ENCODE data around the gene ZNF516.

DNA sequence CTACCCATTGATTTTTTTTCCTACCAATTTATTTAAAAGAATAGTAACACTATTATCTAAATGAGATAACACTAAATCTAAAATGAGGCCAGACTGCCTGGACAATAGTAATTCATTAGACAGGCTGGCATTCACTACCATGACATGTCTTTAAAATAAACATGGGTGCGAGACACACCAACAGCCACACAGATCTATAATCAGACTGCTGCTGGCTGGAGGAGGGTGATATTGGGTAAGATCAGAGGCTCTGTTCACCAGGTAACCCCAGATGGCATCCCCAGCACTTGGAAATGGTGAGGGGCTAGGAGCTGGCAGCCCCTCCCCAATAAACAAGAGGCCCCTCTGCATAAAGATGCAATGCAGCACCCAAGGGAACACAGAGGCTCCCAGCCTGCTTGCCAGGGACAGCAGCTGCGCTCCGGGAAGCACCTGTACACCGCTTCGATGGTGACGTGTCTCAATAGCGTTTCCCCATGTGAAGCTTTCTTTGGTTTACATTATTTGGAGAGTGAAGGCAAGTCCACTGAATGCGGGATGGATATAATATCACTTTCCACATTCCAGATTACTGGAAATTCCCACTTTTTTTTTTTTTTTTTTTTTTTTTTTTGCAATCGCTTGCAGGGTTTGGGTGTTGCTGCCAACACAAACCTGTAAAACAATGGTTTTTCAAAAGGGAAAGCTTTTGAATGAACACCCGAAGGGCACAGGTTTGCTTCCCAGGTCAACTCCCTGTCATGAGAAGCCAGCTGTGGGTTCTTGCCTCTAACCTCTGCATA, 159.0 kb downstream of the ZNF516 start:
- TF ChIP-seq EZH2phosphoT487 (IDR thresholded peaks at IDR 0.05; ENCODE audit: insufficient read depth, low read depth) (no peak), EZH2 (IDR thresholded peaks at IDR 0.05; ENCODE audit: insufficient read depth, poor library complexity, severe bottlenecking) (no peak)

Measured in GM23248 (cell line).